Colon (tissue), 2 donors: ENCODE measurements around the gene ADAMTSL3.

Experiments
- FAIRE-seq: peaks from 2 replicates; lab custom pipeline; 2012; peaks lifted over from hg19 to GRCh38; lab: Jason Lieb, UNC
- donor health status: control.
- donor health status: control.

ADAMTSL3 gene

GRCh38 chr15:83656943-83657528 is 3.1 kb downstream of the ADAMTSL3 start:
- no peak for FAIRE-seq

GRCh38 chr15:83657549-83657948 is 3.6 kb downstream of the ADAMTSL3 start:
- FAIRE-seq = no peak

GRCh38 chr15:83658430-83659416 is 4.8 kb downstream of the ADAMTSL3 start:
- FAIRE-seq = no peak

- FAIRE-seq = no peak
These were observed 5.5 kb downstream of the ADAMTSL3 start for GRCh38 chr15:83659417-83659812.

GRCh38 chr15:83665480-83665879 is 11.6 kb downstream of the ADAMTSL3 start:
- no peak for FAIRE-seq

- no peak for FAIRE-seq
These were observed 16.8 kb downstream of the ADAMTSL3 start for GRCh38 chr15:83670672-83671229.

- FAIRE-seq = no peak
These were observed 17.7 kb downstream of the ADAMTSL3 start for GRCh38 chr15:83671603-83672002.

GRCh38 chr15:83673385-83673784 is 19.5 kb downstream of the ADAMTSL3 start:
- FAIRE-seq = no peak

- no peak for FAIRE-seq
These were observed 28.7 kb downstream of the ADAMTSL3 start for GRCh38 chr15:83682476-83683088.

- FAIRE-seq = no peak
These were observed 32.0 kb downstream of the ADAMTSL3 start for GRCh38 chr15:83685916-83686332.

- FAIRE-seq = no peak
These were observed 34.3 kb downstream of the ADAMTSL3 start for GRCh38 chr15:83688201-83688600.

GRCh38 chr15:83690676-83691075 is 36.8 kb downstream of the ADAMTSL3 start:
- no peak for FAIRE-seq

- no peak for FAIRE-seq
These were observed 39.0 kb downstream of the ADAMTSL3 start for GRCh38 chr15:83692746-83693581.

- no peak for FAIRE-seq
These were observed 40.1 kb downstream of the ADAMTSL3 start for GRCh38 chr15:83694015-83694414.

- no peak for FAIRE-seq
These were observed 40.6 kb downstream of the ADAMTSL3 start for GRCh38 chr15:83694536-83694935.

GRCh38 chr15:83695246-83695645 is 41.3 kb downstream of the ADAMTSL3 start:
- no peak for FAIRE-seq

- no peak for FAIRE-seq
These were observed 42.0 kb downstream of the ADAMTSL3 start for GRCh38 chr15:83695901-83696425.

GRCh38 chr15:83697716-83698115 is 43.8 kb downstream of the ADAMTSL3 start:
- no peak for FAIRE-seq

GRCh38 chr15:83698294-83698693 is 44.4 kb downstream of the ADAMTSL3 start:
- no peak for FAIRE-seq

- no peak for FAIRE-seq
These were observed 45.1 kb downstream of the ADAMTSL3 start for GRCh38 chr15:83699028-83699427.

- FAIRE-seq = no peak
These were observed 46.2 kb downstream of the ADAMTSL3 start for GRCh38 chr15:83700082-83700481.
